Breast epithelium (tissue), 3 donors: ENCODE measurements around the gene ANO2.

ENCODE experiments used
- CTCF ChIP-seq, 3 donors: fragments of 450-650 bp; IDR thresholded peaks; one replicate each; pipeline ENCODE4 v1.5.1; 2016 to 2017; ENCODE audit warnings: antibody characterized with exemption in 3 of 3, mild to moderate bottlenecking in 3 of 3, moderate library complexity in 3 of 3
- POLR2A ChIP-seq: fragments of 450-650 bp; IDR thresholded peaks from one replicate; pipeline ENCODE4 v1.6.1; 2016; ENCODE audit warnings: antibody characterized with exemption, mild to moderate bottlenecking, moderate library complexity
- POLR2AphosphoS5 ChIP-seq, 3 donors: sonication (generic); formaldehyde crosslinking; IDR thresholded peaks; one replicate each; pipeline ENCODE4 v1.6.1; 2017; ENCODE audit warnings: antibody characterized with exemption in 3 of 3

GRCh38 chr12:5733916-5734315 lies 211.1 kb downstream of the ANO2 start:
- no peak for TF ChIP-seq CTCF (IDR thresholded peaks at IDR 0.05)
- TF ChIP-seq POLR2A = no peak
- TF ChIP-seq POLR2AphosphoS5 (IDR thresholded peaks at IDR 0.05) = no peak
